Stimulated activated CD8-positive, alpha-beta memory T cell treated with anti-CD3 and anti-CD28 coated beads, Interleukin-4, amount 100 ng/mL, for 1 hour (primary cell): ENCODE data around the gene PRTN3.

Source experiments
- DNase-seq, 2 donors: peaks; one replicate each; pipeline ENCODE4 v3.0.0-alpha.2; 2020; ENCODE audit warnings: low read depth in 2 of 2, low spot score in 1 of 2

Gene PRTN3

GRCh38 chr19:803099-803561 lies 37.7 kb upstream of the PRTN3 start:
- DNase-seq = no peak

DNA sequence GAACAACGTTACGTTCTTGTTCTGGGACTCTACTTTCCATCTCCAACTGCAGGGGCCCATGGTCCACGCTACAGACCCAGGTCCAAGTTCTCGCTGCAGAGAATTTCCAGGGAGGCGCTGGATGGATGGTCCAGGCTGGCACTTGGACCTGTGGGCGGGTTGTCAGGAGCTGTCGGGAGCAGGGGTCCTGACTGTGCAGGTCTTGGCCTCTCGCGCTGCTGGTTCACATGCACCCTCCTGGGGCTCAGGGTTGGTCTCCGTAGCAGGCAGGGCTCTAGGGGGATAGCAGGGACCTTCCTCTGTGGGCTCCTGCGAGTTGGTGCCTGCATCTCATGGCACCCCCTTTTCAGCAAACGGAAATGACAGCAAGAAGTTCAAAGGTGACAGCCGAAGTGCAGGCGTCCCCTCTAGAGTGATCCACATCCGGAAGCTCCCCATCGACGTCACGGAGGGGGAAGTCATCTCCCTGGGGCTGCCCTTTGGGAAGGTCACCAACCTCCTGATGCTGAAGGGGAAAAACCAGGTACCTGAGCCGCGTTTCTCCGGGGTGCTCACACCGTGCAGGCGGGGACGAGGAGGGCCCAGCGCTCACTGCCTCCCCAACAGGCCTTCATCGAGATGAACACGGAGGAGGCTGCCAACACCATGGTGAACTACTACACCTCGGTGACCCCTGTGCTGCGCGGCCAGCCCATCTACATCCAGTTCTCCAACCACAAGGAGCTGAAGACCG lies 36.9 kb upstream of the PRTN3 start:
- no peak for DNase-seq

DNA sequence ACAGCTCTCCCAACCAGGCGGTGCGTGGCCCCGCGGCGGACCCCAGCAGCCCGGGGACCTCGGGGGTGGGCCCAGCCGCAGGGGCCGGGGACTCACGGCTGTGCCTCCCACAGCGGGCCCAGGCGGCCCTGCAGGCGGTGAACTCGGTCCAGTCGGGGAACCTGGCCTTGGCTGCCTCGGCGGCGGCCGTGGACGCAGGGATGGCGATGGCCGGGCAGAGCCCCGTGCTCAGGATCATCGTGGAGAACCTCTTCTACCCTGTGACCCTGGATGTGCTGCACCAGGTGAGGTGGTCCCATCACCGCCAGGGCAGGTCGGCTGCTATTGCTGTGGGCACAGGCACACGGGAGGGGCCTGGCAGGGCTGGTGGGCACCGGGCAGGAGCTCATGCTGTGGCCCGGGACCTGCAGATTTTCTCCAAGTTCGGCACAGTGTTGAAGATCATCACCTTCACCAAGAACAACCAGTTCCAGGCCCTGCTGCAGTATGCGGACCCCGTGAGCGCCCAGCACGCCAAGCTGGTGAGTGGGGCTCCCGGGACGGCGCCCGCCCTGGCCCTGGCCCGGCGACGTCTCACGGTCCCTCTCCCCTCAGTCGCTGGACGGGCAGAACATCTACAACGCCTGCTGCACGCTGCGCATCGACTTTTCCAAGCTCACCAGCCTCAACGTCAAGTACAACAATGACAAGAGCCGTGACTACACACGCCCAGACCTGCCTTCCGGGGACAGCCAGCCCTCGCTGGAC lies 36.2 kb upstream of the PRTN3 start:
- no peak for DNase-seq

DNA sequence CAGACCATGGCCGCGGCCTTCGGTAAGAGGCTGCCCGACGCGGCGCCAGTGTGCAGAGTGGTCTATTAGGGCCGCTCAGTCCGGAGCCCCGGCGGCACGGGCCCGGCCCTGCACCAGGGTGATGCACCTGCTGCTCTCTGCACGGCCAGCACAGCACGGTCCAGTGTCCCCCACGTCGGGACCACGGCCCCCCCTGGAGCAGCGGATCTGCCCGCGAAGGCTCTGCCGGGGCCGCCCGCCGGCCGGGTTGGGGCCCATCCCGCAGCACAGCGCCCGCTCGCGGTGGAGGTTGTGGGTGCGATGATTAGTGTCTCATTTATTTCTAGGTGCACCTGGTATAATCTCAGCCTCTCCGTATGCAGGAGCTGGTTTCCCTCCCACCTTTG lies 35.6 kb upstream of the PRTN3 start:
- no peak for DNase-seq

GRCh38 chr19:805600-806550 lies 34.9 kb upstream of the PRTN3 start:
- DNase-seq = no peak

- DNase-seq = no peak
These were observed 33.9 kb upstream of the PRTN3 start for GRCh38 chr19:806815-807421.

DNA sequence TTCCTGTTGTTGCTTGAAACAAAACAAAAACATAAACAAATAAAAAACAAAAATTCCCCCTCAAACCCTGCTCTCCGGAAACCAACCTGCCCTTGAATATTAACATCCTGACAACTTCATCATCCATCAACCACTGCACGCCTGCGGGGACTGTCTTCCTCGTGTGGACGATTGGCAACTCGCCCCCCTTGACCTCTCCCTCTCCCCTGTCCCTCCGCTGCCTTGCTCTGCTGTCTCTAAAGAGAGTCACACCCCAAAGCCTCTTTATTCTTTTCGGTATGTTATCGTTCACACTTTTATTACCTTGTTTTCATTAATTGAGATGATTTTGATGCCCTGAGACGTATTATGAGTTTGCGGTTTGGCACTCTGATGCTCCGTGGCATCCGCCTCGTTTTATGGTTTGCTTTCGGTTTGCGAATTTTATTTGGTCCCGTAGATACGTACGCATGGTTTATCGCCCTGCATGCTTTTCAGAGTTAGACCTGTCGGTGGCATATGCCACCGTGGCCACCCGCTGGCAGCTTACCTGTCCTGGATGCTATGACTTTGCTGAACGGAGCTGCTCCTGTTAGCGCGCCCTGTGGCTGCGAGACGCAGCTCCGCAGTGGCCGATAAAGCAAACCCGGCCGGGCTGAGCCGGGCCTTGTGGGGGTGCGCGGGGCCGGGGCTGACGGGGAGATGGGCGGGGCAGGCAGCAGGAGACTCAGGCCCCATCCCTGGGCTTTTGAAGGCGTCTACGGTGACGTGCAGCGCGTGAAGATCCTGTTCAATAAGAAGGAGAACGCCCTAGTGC lies 33.0 kb upstream of the PRTN3 start:
- DNase-seq = no peak

DNA sequence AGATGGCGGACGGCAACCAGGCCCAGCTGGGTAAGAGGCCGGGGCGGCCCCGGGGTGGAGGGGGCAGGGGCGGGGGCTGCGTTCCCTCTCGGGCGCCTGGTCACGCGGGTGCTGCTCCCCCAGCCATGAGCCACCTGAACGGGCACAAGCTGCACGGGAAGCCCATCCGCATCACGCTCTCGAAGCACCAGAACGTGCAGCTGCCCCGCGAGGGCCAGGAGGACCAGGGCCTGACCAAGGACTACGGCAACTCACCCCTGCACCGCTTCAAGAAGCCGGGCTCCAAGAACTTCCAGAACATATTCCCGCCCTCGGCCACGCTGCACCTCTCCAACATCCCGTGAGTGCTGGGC lies 32.4 kb upstream of the PRTN3 start:
- no peak for DNase-seq

DNA sequence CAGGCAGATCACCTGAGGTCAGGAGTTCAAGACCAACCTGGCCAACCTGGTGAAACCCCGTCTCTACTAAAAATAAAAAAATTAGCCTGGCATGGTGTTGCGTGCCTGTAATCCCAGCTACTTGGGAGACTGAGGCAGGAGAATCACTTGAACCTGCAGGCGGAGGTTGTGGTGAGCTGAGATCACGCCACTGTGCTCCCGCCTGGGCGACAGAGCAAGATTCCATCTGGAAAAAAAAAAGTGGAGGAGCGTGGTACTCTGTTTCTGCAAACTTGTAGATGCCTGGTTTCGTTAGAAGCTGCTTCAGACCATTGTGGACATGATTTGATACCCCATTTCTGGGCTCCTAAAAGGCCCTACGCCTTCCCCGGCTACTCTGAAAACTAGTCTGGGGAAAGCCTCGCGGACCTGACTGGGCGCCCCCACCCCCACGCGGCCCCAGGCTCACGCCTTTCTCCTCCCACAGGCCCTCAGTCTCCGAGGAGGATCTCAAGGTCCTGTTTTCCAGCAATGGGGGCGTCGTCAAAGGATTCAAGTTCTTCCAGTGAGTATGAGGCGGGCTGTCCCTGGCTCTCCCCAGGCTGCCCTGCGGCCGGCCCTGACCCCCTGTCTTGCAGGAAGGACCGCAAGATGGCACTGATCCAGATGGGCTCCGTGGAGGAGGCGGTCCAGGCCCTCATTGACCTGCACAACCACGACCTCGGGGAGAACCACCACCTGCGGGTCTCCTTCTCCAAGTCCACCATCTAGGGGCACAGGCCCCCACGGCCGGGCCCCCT lies 30.5 kb upstream of the PRTN3 start:
- DNase-seq = no peak

GRCh38 chr19:810883-811489 lies 29.8 kb upstream of the PRTN3 start:
- DNase-seq = no peak

GRCh38 chr19:811506-812048 lies 29.2 kb upstream of the PRTN3 start:
- DNase-seq = no peak

DNA sequence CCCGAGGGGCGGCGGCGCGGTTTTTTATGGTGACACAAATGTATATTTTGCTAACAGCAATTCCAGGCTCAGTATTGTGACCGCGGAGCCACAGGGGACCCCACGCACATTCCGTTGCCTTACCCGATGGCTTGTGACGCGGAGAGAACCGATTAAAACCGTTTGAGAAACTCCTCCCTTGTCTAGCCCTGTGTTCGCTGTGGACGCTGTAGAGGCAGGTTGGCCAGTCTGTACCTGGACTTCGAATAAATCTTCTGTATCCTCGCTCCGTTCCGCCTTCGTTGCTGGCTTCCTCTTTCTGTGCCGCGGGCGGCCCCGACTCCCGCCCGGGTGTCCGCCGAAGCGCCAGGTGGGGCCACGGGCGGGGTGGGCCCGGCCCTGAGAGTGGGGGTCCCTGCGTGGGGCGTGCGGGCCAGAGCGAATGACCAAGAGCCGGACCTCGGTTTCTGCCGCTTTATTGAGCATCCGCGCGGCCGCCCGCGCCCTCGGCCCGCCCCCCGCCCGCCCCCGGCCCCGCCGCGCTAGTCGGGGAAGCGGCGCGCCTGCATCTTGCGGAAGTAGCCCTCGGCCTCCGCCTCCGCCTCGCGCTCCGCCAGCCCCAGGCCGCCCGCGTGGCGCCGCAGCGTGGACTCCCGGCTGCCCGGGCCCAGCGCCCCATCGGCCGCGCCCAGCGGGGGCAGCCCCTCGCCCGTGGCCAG lies 28.6 kb upstream of the PRTN3 start:
- DNase-seq = no peak

DNA sequence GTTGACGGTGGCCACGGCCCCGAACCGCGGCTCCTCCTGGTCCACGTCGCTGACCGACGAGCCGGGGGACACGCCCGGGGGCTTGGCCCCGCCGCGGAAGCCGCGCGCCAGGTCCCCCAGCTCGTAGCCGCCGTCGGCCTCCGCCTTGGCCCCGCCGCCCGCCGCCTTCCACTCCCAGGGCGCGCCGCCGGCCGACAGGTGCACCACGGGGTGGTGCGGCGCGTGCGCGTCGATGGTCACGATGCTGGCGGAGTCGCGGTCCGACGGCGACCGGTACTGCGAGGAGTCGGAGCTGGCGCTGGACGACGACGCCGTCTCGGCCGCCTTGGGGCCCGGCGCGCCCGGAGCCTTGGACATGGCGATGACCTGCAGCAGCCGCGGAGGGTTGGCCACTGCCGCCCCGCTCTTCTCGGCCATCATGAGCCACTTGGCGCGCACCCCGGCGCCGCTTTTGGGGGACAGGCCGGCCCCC lies 28.0 kb upstream of the PRTN3 start:
- no peak for DNase-seq

DNA sequence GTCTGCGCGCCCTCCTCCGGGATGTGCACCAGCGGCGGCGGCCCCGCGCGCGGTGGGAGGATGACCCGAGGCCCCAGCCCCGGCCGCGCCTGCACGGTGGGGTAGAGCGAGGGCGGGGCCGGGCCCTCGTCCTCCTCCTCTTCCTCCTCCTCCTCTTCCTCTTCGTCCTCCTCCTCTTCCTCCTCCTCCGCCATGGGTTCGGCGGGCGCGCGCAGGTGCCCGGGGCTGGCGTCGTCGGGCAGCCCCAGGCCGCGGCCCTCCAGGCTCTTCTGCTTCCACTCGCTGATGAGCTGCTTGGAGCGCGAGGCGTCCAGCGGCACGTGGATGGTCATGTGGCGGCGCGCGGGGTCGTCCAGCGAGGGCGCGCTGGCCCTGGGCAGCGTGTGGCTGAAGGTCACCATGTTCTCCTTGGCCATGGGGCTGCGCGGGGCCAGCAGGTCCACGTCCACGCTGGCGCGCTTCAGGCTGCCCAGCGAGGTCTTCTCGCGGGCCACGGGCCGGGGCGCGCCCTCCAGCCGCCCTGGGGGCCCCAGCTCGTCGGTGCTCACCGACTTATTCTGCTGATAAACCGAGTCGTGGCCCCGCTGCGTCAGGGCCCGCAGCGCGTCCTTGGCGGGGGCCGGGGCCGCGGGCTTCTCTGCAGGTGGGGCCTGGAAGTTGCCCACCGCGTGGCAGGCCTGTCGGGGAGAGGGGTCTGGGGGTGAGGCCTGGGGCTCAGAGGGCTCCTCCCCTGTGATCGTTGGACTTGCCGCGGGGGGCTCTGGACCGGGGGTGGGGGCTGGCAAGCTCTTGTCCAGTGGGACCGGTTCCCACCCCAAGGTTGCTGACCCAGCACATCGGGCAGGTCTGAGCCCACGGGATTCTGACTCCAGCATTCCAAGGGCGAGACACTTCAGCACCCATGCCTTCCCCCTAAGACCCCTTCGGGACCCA lies 27.3 kb upstream of the PRTN3 start:
- no peak for DNase-seq

DNA sequence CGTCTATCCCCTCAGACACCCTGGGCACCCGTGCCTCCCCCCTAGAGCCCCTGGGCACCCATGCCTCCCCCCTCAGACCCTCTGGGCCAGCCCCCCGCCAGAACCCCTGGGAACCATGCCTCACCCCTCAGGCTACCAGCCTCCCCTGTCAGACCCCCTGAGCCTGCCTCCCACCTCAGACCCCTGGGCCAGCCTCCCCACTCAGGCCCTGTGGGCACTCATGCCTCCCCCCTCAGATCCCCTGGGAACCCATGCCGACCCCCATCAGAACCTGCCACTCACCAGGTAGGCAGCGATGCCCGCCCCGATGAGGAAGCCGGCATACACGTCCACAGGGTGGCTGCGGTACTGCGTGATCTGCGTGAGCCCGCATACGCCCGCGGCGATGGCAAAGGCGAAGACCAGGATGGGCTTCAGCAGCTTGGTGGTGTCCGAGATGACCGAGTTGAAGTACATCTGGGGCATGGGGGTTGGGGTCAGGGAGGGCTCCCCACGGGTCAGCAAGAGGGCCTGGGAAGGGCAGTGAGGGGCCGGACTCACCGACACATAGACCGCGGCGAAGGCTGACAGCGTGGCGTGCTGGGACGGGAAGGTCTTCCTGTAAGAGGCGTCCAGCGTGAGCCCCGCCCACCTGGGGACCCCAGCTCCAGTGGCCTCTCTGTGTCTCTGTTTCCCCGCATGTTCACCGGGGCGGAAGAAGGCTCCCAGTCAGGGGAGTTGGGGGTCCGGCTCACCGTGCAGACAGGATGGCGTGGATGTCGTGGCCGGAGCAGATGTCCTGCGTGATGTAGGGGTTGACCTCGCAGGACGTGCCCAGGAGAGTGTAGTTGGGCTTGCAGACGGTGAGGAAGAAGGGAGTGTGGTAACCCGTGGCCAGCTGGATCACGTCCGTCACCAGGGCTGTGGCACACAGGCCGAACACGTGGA lies 26.4 kb upstream of the PRTN3 start:
- DNase-seq = no peak
